H1 (cell line): Measurements from ENCODE around the gene EFR3B. TPM values are rescaled to one million over a fixed set of nuclear protein-coding genes. Genes with fewer than 3 reads are reported as not detected.

ENCODE experiments used
- FOSL1 ChIP-seq: IDR thresholded peaks from 2 replicates; pipeline ENCODE4 v1.6.1; 2011; ENCODE audit warnings: mild to moderate bottlenecking, low read depth, low read length, moderate library complexity; ENCODE audit not compliant: insufficient read depth
- HDAC2 ChIP-seq, 2 experiments: fragments of 300-600 bp in 1 of 2; sonication (generic) in 1 of 2; IDR thresholded peaks; 2 replicates each; pipeline ENCODE4 v1.6.1; 2011 to 2012; ENCODE audit warnings: low read depth in 2 of 2, low read length in 2 of 2, mild to moderate bottlenecking in 2 of 2, moderate library complexity in 2 of 2, borderline replicate concordance in 1 of 2, inconsistent platforms in 1 of 2
- SAP30 ChIP-seq: fragments of 300-600 bp; sonication (generic); IDR thresholded peaks from 2 replicates; pipeline ENCODE4 v1.7.1; 2012; ENCODE audit warnings: low read length, moderate library complexity, mild to moderate bottlenecking, inconsistent platforms; ENCODE audit not compliant: insufficient read depth, insufficient replicate concordance
- SUZ12 ChIP-seq: fragments of 200-600 bp; sonication (generic); IDR thresholded peaks from 2 replicates; pipeline ENCODE4 v1.6.1; 2012; ENCODE audit warnings: mild to moderate bottlenecking, inconsistent platforms, low read length, moderate library complexity, mixed read lengths
- YY1 ChIP-seq: IDR thresholded peaks from 2 replicates; pipeline ENCODE4 v1.6.1; 2011; ENCODE audit warnings: low read depth, mild to moderate bottlenecking, low read length
- polyA plus RNA-seq, 7 experiments: library from polyadenylated mRNA; depleted of rRNA in 3 of 7; stranded (reverse) in 5 of 7; unstranded in 2 of 7; fragments of >200 nt in 5 of 7; fragments of 200-250 nt in 2 of 7; gene quantifications; 1 replicate in 5 of 7; 2 replicates in 1 of 7; 4 replicates in 1 of 7; pipeline versions ENCODE4 v1.2.1 to v1.2.3, GENCODE V29; 2011 to 2013; ENCODE audit warnings: missing spikeins in 2 of 7, mixed read lengths in 2 of 7
- total RNA-seq: library from RNA; stranded (reverse); fragmentation: NEBNext Ultra II Directional; extraction: Animal tissue kit (Norgen Biotek cat#: 25700); gene quantifications from 2 replicates; pipeline ENCODE4 v1.2.1, GENCODE V29; 2021

Gene EFR3B
- total and polyA plus RNA-seq, 2 of the 8 experiments (the other 6 are each of a cell fraction or from before 2014, with no cell fraction given), result 3.4 to 9.6 TPM

- no peak for TF ChIP-seq HDAC2 (IDR thresholded peaks at IDR 0.05; ENCODE audit: borderline replicate concordance in 1 of 2, low read depth in 2 of 2, low read length in 2 of 2)
- TF ChIP-seq FOSL1, result no peak
- TF ChIP-seq YY1, result no peak
- TF ChIP-seq SAP30, result no peak
- no peak for TF ChIP-seq SUZ12
Measured at GRCh38 chr2:25202275-25202674, 160.4 kb downstream of the EFR3B start (continued).
